COLO668 (cell line): Measurements from ENCODE around the gene RHBDF1.

ENCODE experiments used
- DNase-seq: peaks from one replicate; lab custom pipeline; 2025; ENCODE audit not compliant: unreplicated experiment; lab: John Stamatoyannopoulos, UW

RHBDF1 gene

GRCh38 chr16:96935-97381 lies 24.5 kb upstream of the RHBDF1 start:
- peak; percentile 91 for DNase-seq

- no peak for DNase-seq
Measured at GRCh38 chr16:94918-95265, 22.5 kb upstream of the RHBDF1 start.

- DNase-seq = no peak
Measured at GRCh38 chr16:92431-93339, 20.3 kb upstream of the RHBDF1 start.

GRCh38 chr16:91484-91883 lies 19.1 kb upstream of the RHBDF1 start:
- DNase-seq = no peak

GRCh38 chr16:89391-90302 lies 17.2 kb upstream of the RHBDF1 start:
- DNase-seq = no peak

- DNase-seq = no peak
Measured at GRCh38 chr16:88613-89012, 16.2 kb upstream of the RHBDF1 start.

GRCh38 chr16:86483-86952 lies 14.1 kb upstream of the RHBDF1 start:
- DNase-seq = peak; percentile 16

GRCh38 chr16:85865-86264 lies 13.4 kb upstream of the RHBDF1 start:
- no peak for DNase-seq

GRCh38 chr16:85407-85782 lies 13.0 kb upstream of the RHBDF1 start:
- no peak for DNase-seq

- peak; percentile 94 for DNase-seq
Measured at GRCh38 chr16:84718-85406, 12.4 kb upstream of the RHBDF1 start.

- peak; percentile 93 for DNase-seq
Measured at GRCh38 chr16:83781-84615, 11.6 kb upstream of the RHBDF1 start.

- DNase-seq = no peak
Measured at GRCh38 chr16:83060-83603, 10.7 kb upstream of the RHBDF1 start.

GRCh38 chr16:79151-80054 lies 7.0 kb upstream of the RHBDF1 start:
- no peak for DNase-seq

- DNase-seq = peak; percentile 53
Measured at GRCh38 chr16:78444-79150, 6.2 kb upstream of the RHBDF1 start.

GRCh38 chr16:77807-78443 lies 5.5 kb upstream of the RHBDF1 start, which contains the start of gene MPG:
TSS of gene MPG (plus strand) at chr16:78225. CDS start at chr16:78310, 85 bp downstream.
- peak; percentile 93 for DNase-seq

- peak; percentile 79 for DNase-seq
Measured at GRCh38 chr16:77273-77806, 4.9 kb upstream of the RHBDF1 start.

GRCh38 chr16:76535-77272 lies 4.3 kb upstream of the RHBDF1 start:
- peak; percentile 78 for DNase-seq
